Osteoblast (primary cell): ENCODE measurements around the gene CKAP2L. TPM values are rescaled to one million over a fixed set of nuclear protein-coding genes. Genes with fewer than 3 reads are reported as not detected.

Experiments used
- DNase-seq: peaks from one replicate; pipeline ENCODE4 v3.0.0; 2011; ENCODE audit warnings: low spot score, mixed read lengths; ENCODE audit not compliant: insufficient read length; ENCODE audit errors: missing footprints
- H2AFZ ChIP-seq: 2 replicates; pipeline ENCODE4 v1.6.0; 2011; ENCODE audit warnings: mild to moderate bottlenecking, low read length
- H3K27ac ChIP-seq: 2 replicates; pipeline ENCODE4 v1.5.1; 2011; ENCODE audit warnings: mild to moderate bottlenecking, low read depth, low read length, moderate library complexity
- H3K27me3 ChIP-seq: 2 replicates; pipeline ENCODE4 v1.6.0; 2012; ENCODE audit warnings: mild to moderate bottlenecking, control low read depth, inconsistent platforms, low read length, moderate library complexity; ENCODE audit not compliant: insufficient read depth
- H3K36me3 ChIP-seq: 2 replicates; pipeline ENCODE4 v1.5.1; 2011; ENCODE audit warnings: mild to moderate bottlenecking, low read length, control low read depth, moderate library complexity; ENCODE audit not compliant: insufficient read depth
- H3K4me1 ChIP-seq: 2 replicates; pipeline ENCODE4 v1.5.1; 2011; ENCODE audit warnings: mild to moderate bottlenecking, low read length, control low read depth, moderate library complexity; ENCODE audit not compliant: insufficient read depth
- H3K4me2 ChIP-seq: 2 replicates; pipeline ENCODE4 v1.6.0; 2011; ENCODE audit warnings: mild to moderate bottlenecking, low read length; ENCODE audit not compliant: insufficient read depth
- H3K4me3 ChIP-seq: fragments of 200-600 bp; sonication (generic); 3 replicates; pipeline ENCODE4 v1.5.1; 2012; ENCODE audit warnings: mild to moderate bottlenecking, low read length, inconsistent platforms; ENCODE audit not compliant: insufficient read depth
- H3K79me2 ChIP-seq: 2 replicates; pipeline ENCODE4 v1.6.0; 2012; ENCODE audit warnings: mild to moderate bottlenecking, low read length, control low read depth, inconsistent platforms; ENCODE audit not compliant: insufficient read depth
- H3K9me3 ChIP-seq: 2 replicates; pipeline ENCODE4 v1.5.1; 2011; ENCODE audit warnings: low read depth, low read length, control low read depth
- H4K20me1 ChIP-seq: 2 replicates; pipeline ENCODE4 v1.6.0; 2012; ENCODE audit warnings: mild to moderate bottlenecking, low read length, control low read depth; ENCODE audit not compliant: insufficient read depth
- total RNA-seq: library from RNA; depleted of rRNA; stranded (reverse); fragments of >200 nt; gene quantifications from 2 replicates; pipeline ENCODE4 v1.2.3, GENCODE V29; 2012
- TF ChIP-seq, protein P1 (sequence below): IDR thresholded peaks from 2 replicates; pipeline ENCODE4 v1.5.1; 2011; ENCODE audit warnings: mild to moderate bottlenecking, low read depth, low read length, moderate library complexity; ENCODE audit errors: extremely low read depth

CKAP2L gene
- total RNA-seq, 1 donor, result 1.1 TPM

DNA sequence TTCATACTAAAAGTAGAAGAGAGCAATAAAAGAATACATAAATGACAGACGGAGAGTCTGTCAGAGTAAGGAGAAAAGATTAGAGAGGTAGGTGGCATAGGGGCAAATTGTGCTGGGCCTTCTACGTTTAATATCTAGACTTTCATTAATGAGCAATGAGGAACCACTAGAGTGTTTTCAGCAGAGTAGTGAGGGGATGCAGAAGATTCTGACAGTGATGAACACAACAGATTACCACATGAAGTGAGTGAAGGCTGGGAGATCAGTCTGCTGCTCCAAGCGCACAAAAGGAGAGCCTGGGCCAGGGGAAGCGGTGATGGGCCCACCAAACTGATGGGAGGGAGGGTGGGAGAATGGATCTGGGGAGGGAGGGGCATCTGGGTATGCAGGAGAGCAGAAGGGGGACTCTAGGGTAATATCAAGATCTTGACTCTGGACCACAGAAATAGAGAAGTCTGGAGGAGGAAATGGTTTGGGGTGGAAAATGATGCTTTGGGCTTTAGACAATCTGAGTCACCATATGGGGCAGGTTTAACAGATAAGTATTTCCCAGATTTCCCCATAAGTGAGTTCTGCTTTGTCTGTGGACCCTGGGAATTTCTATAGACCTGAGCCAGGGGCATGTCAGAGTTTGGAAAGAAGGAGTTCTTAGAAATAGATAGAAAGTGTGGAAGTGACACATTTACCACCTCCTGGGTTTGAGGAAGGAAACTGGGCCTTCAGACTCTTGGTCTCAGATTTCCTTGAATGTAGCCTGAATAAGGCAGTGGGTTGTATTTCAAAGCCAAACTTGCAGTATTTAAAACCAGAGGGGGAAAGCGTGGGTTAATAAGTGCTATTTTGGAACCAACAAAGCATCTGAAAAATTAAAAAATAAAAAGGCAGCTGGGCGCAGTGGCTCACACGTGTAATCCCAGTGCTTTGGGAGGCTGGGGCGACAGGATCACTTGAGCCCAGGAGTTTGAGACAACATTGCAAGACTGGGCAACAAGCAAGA, 34.9 kb upstream of the CKAP2L start:
- H3K9me3 ChIP-seq, result no peaks in the 10 kb centered on the region
- no peak overlapping the region for H3K4me2 ChIP-seq
- H2AFZ ChIP-seq, result no peak overlapping the region
- peaks cover 16% of the 10 kb centered on the region for H3K4me1 ChIP-seq
- H3K79me2 ChIP-seq, result no peaks in the 10 kb centered on the region
- no peak for DNase-seq
- H3K27me3 ChIP-seq, result no peaks in the 10 kb centered on the region
- no peaks in the 10 kb centered on the region for H3K36me3 ChIP-seq
- TF ChIP-seq, protein P1, sequence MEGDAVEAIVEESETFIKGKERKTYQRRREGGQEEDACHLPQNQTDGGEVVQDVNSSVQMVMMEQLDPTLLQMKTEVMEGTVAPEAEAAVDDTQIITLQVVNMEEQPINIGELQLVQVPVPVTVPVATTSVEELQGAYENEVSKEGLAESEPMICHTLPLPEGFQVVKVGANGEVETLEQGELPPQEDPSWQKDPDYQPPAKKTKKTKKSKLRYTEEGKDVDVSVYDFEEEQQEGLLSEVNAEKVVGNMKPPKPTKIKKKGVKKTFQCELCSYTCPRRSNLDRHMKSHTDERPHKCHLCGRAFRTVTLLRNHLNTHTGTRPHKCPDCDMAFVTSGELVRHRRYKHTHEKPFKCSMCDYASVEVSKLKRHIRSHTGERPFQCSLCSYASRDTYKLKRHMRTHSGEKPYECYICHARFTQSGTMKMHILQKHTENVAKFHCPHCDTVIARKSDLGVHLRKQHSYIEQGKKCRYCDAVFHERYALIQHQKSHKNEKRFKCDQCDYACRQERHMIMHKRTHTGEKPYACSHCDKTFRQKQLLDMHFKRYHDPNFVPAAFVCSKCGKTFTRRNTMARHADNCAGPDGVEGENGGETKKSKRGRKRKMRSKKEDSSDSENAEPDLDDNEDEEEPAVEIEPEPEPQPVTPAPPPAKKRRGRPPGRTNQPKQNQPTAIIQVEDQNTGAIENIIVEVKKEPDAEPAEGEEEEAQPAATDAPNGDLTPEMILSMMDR, result no peak
- H3K27ac ChIP-seq, result no peak overlapping the region
- no peak overlapping the region for H3K4me3 ChIP-seq
- H4K20me1 ChIP-seq, result no peaks in the 10 kb centered on the region

DNA sequence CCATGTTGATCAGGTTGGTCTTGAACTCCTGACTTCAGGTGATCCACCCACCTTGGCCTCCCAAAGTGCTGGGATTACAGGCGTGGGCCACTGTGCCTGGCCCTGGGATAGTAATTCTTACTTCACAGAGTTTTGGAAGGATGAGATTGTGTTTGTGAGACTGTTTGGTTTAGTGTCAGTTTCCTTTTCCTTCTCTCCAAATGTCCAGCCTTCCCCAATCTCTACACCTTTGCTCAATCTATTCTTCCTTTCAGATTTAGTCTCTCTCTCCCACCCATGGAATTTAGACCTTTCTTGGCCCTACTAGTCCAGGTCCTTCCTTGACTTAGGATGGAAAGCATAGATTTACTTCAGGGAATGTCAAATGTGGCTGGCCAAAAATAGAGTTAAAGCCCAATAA, 32.1 kb upstream of the CKAP2L start:
- H3K79me2 ChIP-seq, result no peaks in the 10 kb centered on the region
- DNase-seq, result no peak
- no peak overlapping the region for H3K4me3 ChIP-seq
- H3K27ac ChIP-seq, result no peak overlapping the region
- peaks cover 18% of the 10 kb centered on the region for H3K4me1 ChIP-seq
- H4K20me1 ChIP-seq, result no peaks in the 10 kb centered on the region
- H3K4me2 ChIP-seq, result no peak overlapping the region
- H3K9me3 ChIP-seq, result no peaks in the 10 kb centered on the region
- no peaks in the 10 kb centered on the region for H3K36me3 ChIP-seq
- TF ChIP-seq, protein P1, result no peak
- no peaks in the 10 kb centered on the region for H3K27me3 ChIP-seq
- no peak overlapping the region for H2AFZ ChIP-seq

DNA sequence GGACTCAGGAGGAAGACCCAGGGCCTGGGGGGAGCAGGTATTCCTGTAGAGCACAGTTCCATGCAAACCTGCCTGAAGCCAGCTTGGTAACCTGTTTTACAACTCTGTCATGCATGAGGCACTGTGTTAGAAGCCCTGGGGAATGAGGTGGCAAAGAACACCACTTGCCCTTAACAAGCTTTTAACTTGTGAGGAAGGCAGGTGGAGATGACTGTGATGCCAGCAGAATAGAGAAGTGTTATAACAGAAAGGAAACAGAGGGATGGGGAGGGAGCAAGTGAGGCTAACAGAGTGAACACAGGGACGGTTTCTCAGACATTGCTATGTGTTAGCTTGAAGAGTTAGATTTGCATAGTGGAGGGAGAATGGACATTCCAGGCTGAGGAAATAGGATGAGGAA, 31.4 kb upstream of the CKAP2L start:
- H3K9me3 ChIP-seq, result no peaks in the 10 kb centered on the region
- H3K27me3 ChIP-seq, result no peaks in the 10 kb centered on the region
- no peak for DNase-seq
- H3K4me3 ChIP-seq, result no peak overlapping the region
- H4K20me1 ChIP-seq, result no peaks in the 10 kb centered on the region
- H3K4me1 ChIP-seq, result peaks cover 18% of the 10 kb centered on the region
- no peak overlapping the region for H3K27ac ChIP-seq
- TF ChIP-seq, protein P1, result no peak
- no peak overlapping the region for H2AFZ ChIP-seq
- no peak overlapping the region for H3K4me2 ChIP-seq
- H3K36me3 ChIP-seq, result no peaks in the 10 kb centered on the region
- no peaks in the 10 kb centered on the region for H3K79me2 ChIP-seq

DNA sequence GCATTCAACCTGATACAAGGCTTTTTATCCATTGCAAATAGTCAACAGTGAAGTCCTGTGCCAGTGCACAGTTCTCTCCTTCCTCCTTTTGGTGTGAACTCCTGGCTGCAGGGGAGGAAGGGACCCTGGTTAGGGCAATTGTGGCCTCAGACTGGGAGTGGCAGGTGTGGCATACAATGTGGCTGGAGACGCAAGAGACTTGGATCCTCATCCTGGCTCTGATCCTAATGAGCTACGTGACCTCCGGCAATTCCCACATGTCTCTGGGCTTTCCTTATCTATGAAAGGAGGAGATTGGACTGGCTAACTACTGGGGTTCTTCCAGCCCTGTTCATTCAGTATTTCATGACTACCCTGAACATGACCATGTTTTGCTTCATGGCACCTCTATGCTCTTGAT, 30.4 kb upstream of the CKAP2L start:
- Histone ChIP-seq H3K36me3 (no peaks in the 10 kb centered on the region), H3K27me3 (no peaks in the 10 kb centered on the region), H4K20me1 (no peaks in the 10 kb centered on the region), H3K27ac (peak overlapping the region; percentile 88), H2AFZ (no peak overlapping the region), H3K4me3 (no peak overlapping the region), H3K4me2 (no peak overlapping the region), H3K79me2 (no peaks in the 10 kb centered on the region), H3K4me1 (peaks cover 18% of the 10 kb centered on the region), H3K9me3 (no peaks in the 10 kb centered on the region)
- no peak for DNase-seq
- TF ChIP-seq, protein P1, result no peak
